Karpas-422 (cell line): ENCODE results near the gene ABHD17A. TPM values are rescaled to one million over a fixed set of nuclear protein-coding genes. Genes with fewer than 3 reads are reported as not detected.

Experiments
- total RNA-seq: library from RNA; depleted of rRNA; stranded (reverse); fragments of >200 nt; shearing (Covaris generic); gene quantifications from 2 replicates; pipeline ENCODE4 v1.2.3, GENCODE V29; 2014; ENCODE audit warnings: low replicate concordance; rRNA removed

ABHD17A gene
- total RNA-seq, 1 experiment from 2014 or later, result 52.5 TPM

Other genes starting within 250 kb of the ABHD17A start
- gene TCF3, start 232.9 kb downstream of the ABHD17A start, total RNA-seq, result 91.5 and 284 TPM in 2 replicates
- gene ONECUT3, start 132.0 kb downstream of the ABHD17A start, total RNA-seq, result not detected in 2 replicates
- 1.0 and 6.0 TPM in 2 replicates for gene ATP8B3, start 73.2 kb downstream of the ABHD17A start, total RNA-seq
- 15.7 and 16.3 TPM in 2 replicates for gene REXO1, start 37.0 kb downstream of the ABHD17A start, total RNA-seq
- gene KLF16, start 21.9 kb downstream of the ABHD17A start, total RNA-seq, result 12.8 and 13.2 TPM in 2 replicates
- 1.2 and 5.2 TPM in 2 replicates for gene ADAT3, start 19.9 kb upstream of the ABHD17A start, total RNA-seq
- 18.4 and 23.8 TPM in 2 replicates for gene SCAMP4, start 19.9 kb upstream of the ABHD17A start, total RNA-seq
- 57.1 and 102 TPM in 2 replicates for gene CSNK1G2, start 55.7 kb upstream of the ABHD17A start, total RNA-seq
- 66.8 and 112 TPM in 2 replicates for gene BTBD2, start 130.2 kb upstream of the ABHD17A start, total RNA-seq
- gene MKNK2, start 165.7 kb upstream of the ABHD17A start, total RNA-seq, result 526 and 862 TPM in 2 replicates
- 153 and 219 TPM in 2 replicates for gene MOB3A, start 210.8 kb upstream of the ABHD17A start, total RNA-seq
- 285 and 487 TPM in 2 replicates for gene IZUMO4, start 211.4 kb upstream of the ABHD17A start, total RNA-seq